AG10803 (cell line): Measurements from ENCODE around the gene HLA-F.
A peak's percentile ranks its signal among the peaks of the same experiment; 100 is the strongest.

Experiments
- DNase-seq: peaks from one replicate; pipeline ENCODE4 v3.0.0; 2010; ENCODE audit warnings: low read depth
- H3K4me3 ChIP-seq: 2 replicates; pipeline ENCODE4 v1.5.1; 2011; ENCODE audit warnings: mild to moderate bottlenecking, low read length, control low read depth
- TF ChIP-seq, protein P1 (sequence below): conservative IDR thresholded peaks from 2 replicates; pipeline ENCODE4 v1.5.1; 2011; ENCODE audit warnings: mild to moderate bottlenecking, low read length, control low read depth, inconsistent platforms

The HLA-F gene

DNA sequence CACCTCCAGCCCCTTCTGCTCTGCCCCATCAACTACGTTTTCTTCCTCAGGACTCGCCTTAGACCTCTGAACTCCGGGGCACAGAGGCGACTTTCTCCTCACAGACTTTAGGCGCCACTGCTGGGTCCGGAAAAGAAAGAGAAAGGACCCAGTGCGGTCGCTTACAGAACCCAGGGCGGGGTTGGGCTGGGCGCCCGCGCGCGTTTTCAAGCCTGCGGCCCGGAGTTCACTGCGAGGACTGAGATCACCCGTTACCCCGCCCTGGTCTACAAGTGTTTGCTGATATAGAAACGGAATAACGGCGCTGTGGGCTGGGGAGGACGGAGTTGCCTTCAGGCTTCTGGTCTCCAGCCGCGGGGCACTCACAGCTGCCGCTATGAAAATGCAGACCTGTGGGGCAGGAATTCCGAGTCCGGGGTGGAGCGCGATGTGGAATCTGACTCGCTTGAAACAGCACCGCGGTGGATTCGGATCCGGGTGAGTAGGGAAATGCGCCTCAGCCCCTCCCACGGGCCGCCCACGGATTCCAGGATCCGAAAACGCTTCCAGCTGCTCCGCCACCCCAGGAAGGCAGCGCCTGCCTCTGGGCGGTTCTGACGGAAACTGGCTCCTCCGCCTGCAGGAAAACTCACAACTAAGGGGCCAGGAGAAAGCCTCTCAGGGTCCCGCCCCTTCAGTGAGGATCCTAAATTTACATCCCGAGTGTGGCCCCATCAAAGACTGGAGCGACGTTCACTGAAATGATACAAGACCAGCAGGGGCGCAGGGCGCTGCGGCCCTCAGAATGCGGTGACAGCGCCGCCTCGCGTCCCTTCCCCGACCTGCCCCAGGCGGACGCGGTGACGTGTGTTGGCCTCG is 29.4 kb downstream of the HLA-F start:
- peak; percentile 88 for DNase-seq
- TF ChIP-seq, protein P1, sequence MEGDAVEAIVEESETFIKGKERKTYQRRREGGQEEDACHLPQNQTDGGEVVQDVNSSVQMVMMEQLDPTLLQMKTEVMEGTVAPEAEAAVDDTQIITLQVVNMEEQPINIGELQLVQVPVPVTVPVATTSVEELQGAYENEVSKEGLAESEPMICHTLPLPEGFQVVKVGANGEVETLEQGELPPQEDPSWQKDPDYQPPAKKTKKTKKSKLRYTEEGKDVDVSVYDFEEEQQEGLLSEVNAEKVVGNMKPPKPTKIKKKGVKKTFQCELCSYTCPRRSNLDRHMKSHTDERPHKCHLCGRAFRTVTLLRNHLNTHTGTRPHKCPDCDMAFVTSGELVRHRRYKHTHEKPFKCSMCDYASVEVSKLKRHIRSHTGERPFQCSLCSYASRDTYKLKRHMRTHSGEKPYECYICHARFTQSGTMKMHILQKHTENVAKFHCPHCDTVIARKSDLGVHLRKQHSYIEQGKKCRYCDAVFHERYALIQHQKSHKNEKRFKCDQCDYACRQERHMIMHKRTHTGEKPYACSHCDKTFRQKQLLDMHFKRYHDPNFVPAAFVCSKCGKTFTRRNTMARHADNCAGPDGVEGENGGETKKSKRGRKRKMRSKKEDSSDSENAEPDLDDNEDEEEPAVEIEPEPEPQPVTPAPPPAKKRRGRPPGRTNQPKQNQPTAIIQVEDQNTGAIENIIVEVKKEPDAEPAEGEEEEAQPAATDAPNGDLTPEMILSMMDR, result peak; percentile 99

GRCh38 chr6:29753309-29753644 is 30.0 kb downstream of the HLA-F start:
- peak overlapping the region; percentile 82 for H3K4me3 ChIP-seq
- TF ChIP-seq, protein P1, result no peak
- DNase-seq, result no peak

More for the DNA sequence above, 29.4 kb downstream of the HLA-F start:
- peak overlapping the region; percentile 82 for H3K4me3 ChIP-seq

DNA sequence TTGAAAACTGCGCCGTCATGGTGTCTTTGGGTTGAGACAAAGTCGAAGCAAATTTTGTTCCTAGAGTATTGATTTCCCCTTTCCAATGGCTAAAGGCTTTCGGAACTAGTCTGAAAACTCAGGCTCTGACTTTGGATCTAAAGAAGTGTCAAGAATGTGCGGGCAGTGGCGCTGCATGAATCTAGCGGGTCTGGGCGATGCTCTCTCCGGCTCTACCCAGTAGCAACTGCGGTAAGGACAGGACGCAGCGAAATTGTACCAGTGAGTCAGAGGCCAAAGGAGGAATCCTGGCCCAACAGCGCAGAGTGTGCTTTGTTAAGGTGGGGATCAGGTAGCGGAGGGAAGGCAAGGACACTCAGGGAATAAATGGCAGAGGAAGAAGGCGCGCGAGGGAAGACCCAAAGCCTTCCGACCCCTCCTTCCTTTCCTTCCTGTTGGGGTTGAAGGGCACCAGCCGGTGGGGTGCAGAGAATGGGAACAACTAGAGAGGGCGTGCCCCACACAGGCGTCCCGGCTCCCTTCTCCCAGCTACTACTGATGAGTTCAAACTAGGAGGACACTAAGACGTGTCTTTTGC is 32.1 kb downstream of the HLA-F start:
- DNase-seq, result no peak
- no peak overlapping the region for H3K4me3 ChIP-seq
- TF ChIP-seq, protein P1, result no peak

GRCh38 chr6:29757282-29757681 is 34.0 kb downstream of the HLA-F start:
- H3K4me3 ChIP-seq, result no peak overlapping the region
- no peak for DNase-seq
- TF ChIP-seq, protein P1, result no peak

- H3K4me3 ChIP-seq, result no peak overlapping the region
- TF ChIP-seq, protein P1, result no peak
- DNase-seq, result no peak
Observed at GRCh38 chr6:29757701-29758293, 34.6 kb downstream of the HLA-F start.

DNA sequence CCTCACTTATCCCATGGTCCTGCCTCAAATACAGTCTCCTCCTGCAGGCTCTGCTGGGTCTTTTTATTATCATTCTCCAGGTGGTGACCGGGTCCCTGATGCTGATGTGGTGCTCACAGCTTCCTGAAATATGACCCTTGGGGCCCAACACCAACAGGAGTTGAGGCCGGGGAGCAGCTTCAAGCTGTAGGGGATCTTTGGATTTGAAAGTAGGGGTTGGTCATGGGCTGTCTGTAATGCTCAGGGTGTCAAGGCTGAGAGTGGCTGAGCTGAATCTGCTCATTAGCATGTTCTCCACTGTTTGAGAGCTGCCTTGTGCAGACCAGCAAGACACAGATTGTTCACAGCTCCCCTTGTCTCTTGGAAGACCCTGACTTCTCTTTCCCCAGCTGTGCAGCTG is 35.5 kb downstream of the HLA-F start:
- DNase-seq, result no peak
- TF ChIP-seq, protein P1, result no peak
- H3K4me3 ChIP-seq, result no peak overlapping the region
